Glutamatergic neuron (in vitro differentiated cells): Measurements from ENCODE around the gene EPHA10. TPM values are rescaled to one million over a fixed set of nuclear protein-coding genes. Genes with fewer than 3 reads are reported as not detected.

Experiments used
- DNase-seq: peaks from one replicate; pipeline ENCODE4 v3.0.0; 2022
- H3K27ac Mint-ChIP-seq: one replicate; pipeline ENCODE4 v1.8.0; 2020; ENCODE audit warnings: mild to moderate bottlenecking, mixed read lengths, inconsistent platforms; ENCODE audit not compliant: unreplicated experiment
- H3K27me3 Mint-ChIP-seq: one replicate; pipeline ENCODE4 v1.8.0; 2020; ENCODE audit warnings: mild to moderate bottlenecking, moderate library complexity, mixed read lengths, inconsistent platforms; ENCODE audit not compliant: unreplicated experiment
- H3K36me3 Mint-ChIP-seq: one replicate; pipeline ENCODE4 v1.8.0; 2020; ENCODE audit warnings: mild to moderate bottlenecking, mixed read lengths, inconsistent platforms; ENCODE audit not compliant: unreplicated experiment
- H3K4me1 Mint-ChIP-seq: one replicate; pipeline ENCODE4 v1.8.0; 2020; ENCODE audit warnings: mild to moderate bottlenecking, low read depth, mixed read lengths, inconsistent platforms; ENCODE audit not compliant: unreplicated experiment
- H3K4me3 Mint-ChIP-seq: one replicate; pipeline ENCODE4 v1.8.0; 2020; ENCODE audit warnings: mild to moderate bottlenecking, mixed read lengths, inconsistent platforms; ENCODE audit not compliant: unreplicated experiment
- H3K9me3 Mint-ChIP-seq: one replicate; pipeline ENCODE4 v1.8.0; 2020; ENCODE audit warnings: mild to moderate bottlenecking, moderate library complexity, mixed read lengths, inconsistent platforms; ENCODE audit not compliant: unreplicated experiment
- CTCF ChIP-seq: fragments of 200-600 bp; sonication (generic); IDR thresholded peaks from one replicate; pipeline ENCODE4 v1.5.0; 2021; ENCODE audit not compliant: partially characterized antibody, unreplicated experiment
- total RNA-seq: library from RNA; stranded (reverse); fragmentation: NEBNext Ultra II Directional; extraction: Animal tissue kit (Norgen Biotek cat#: 25700); gene quantifications from one replicate; pipeline ENCODE4 v1.2.1, GENCODE V29; 2021; ENCODE audit not compliant: unreplicated experiment

EPHA10 gene
- total RNA-seq, 1 donor from 2014 or later: 4.8 TPM

- no peak for DNase-seq
- no peaks in the 10 kb centered on the region for H3K4me1 Mint-ChIP-seq
- TF ChIP-seq CTCF: no peak
- H3K36me3 Mint-ChIP-seq: no peaks in the 10 kb centered on the region
- no peak overlapping the region for H3K4me3 Mint-ChIP-seq
- peaks cover 2% of the 10 kb centered on the region for H3K27me3 Mint-ChIP-seq
- no peak overlapping the region for H3K27ac Mint-ChIP-seq
- peaks cover 2% of the 10 kb centered on the region for H3K9me3 Mint-ChIP-seq
Observed at GRCh38 chr1:37677808-37678207, 87.1 kb downstream of the EPHA10 start.

GRCh38 chr1:37677143-37677439 lies 87.8 kb downstream of the EPHA10 start:
- TF ChIP-seq CTCF: no peak
- no peak for DNase-seq
- Mint-ChIP-seq H3K27me3 (peaks cover under 1% of the 10 kb centered on the region), H3K27ac (no peak overlapping the region), H3K4me1 (no peaks in the 10 kb centered on the region), H3K4me3 (no peak overlapping the region), H3K36me3 (no peaks in the 10 kb centered on the region), H3K9me3 (peaks cover 2% of the 10 kb centered on the region)

GRCh38 chr1:37676281-37677142 lies 88.4 kb downstream of the EPHA10 start:
- Mint-ChIP-seq H3K27ac (no peak overlapping the region), H3K9me3 (peaks cover 2% of the 10 kb centered on the region), H3K4me1 (no peaks in the 10 kb centered on the region), H3K36me3 (no peaks in the 10 kb centered on the region), H3K27me3 (peaks cover 1% of the 10 kb centered on the region), H3K4me3 (no peak overlapping the region)
- no peak for DNase-seq
- TF ChIP-seq CTCF: no peak

GRCh38 chr1:37673920-37674319 lies 91.0 kb downstream of the EPHA10 start:
- Mint-ChIP-seq H3K9me3 (no peaks in the 10 kb centered on the region), H3K36me3 (no peaks in the 10 kb centered on the region), H3K27me3 (peaks cover 3% of the 10 kb centered on the region), H3K4me3 (no peak overlapping the region), H3K4me1 (no peaks in the 10 kb centered on the region), H3K27ac (no peak overlapping the region)
- TF ChIP-seq CTCF: no peak
- DNase-seq: no peak

- DNase-seq: no peak
- H3K27me3 Mint-ChIP-seq: peaks cover 3% of the 10 kb centered on the region
- no peaks in the 10 kb centered on the region for H3K9me3 Mint-ChIP-seq
- H3K4me3 Mint-ChIP-seq: no peak overlapping the region
- H3K4me1 Mint-ChIP-seq: peaks cover 4% of the 10 kb centered on the region
- no peak overlapping the region for H3K27ac Mint-ChIP-seq
- no peak for TF ChIP-seq CTCF
- H3K36me3 Mint-ChIP-seq: no peaks in the 10 kb centered on the region
Observed at GRCh38 chr1:37672136-37672870, 92.6 kb downstream of the EPHA10 start.
